Natural killer cell (primary cell): Measurements from ENCODE around the gene PIEZO1. TPM values are rescaled to one million over a fixed set of nuclear protein-coding genes. Genes with fewer than 3 reads are reported as not detected.

Source experiments
- ATAC-seq, 3 donors: fragments of 150-1000 bp in 2 of 3; fragments of 200-7000 bp in 1 of 3; cut with Tn5 transposase; 1 replicate in 1 of 3; 2 replicates in 2 of 3; pipeline ENCODE4 v1.10.0; 2021; ENCODE audit warnings: mild to moderate bottlenecking in 2 of 3, moderate library complexity in 2 of 3
- DNase-seq, 2 donors: peaks; one replicate each; pipeline versions ENCODE4 v3.0.0 to v3.0.0-alpha.2; 2013 to 2021; ENCODE audit warnings: mixed read lengths in 1 of 2
- H3K27ac ChIP-seq: one replicate; pipeline ENCODE4 v1.5.1; 2013; ENCODE audit warnings: mild to moderate bottlenecking, low read length
- H3K27me3 ChIP-seq: one replicate; pipeline ENCODE4 v1.6.1; 2013; ENCODE audit warnings: low read length; ENCODE audit not compliant: control insufficient read depth, insufficient read depth
- H3K36me3 ChIP-seq: one replicate; pipeline ENCODE4 v1.6.1; 2013; ENCODE audit warnings: low read length; ENCODE audit not compliant: control insufficient read depth, insufficient read depth
- H3K4me1 ChIP-seq: one replicate; pipeline ENCODE4 v1.6.1; 2013; ENCODE audit warnings: low read length; ENCODE audit not compliant: control insufficient read depth, insufficient read depth
- H3K4me3 ChIP-seq: one replicate; pipeline ENCODE4 v1.5.1; 2013; ENCODE audit warnings: low read length
- H3K9me3 ChIP-seq: one replicate; pipeline ENCODE4 v1.6.1; 2013; ENCODE audit warnings: low read length; ENCODE audit not compliant: control insufficient read depth, insufficient read depth
- H3K27ac Mint-ChIP-seq, 2 donors: one replicate each; pipeline ENCODE4 v1.8.0; 2022; ENCODE audit warnings: mild to moderate bottlenecking in 2 of 2, mixed read lengths in 2 of 2, moderate library complexity in 1 of 2
- H3K27me3 Mint-ChIP-seq, 2 donors: one replicate each; pipeline ENCODE4 v1.8.0; 2022; ENCODE audit warnings: low read depth in 2 of 2, mixed read lengths in 2 of 2
- H3K36me3 Mint-ChIP-seq: one replicate; pipeline ENCODE4 v1.8.0; 2022; ENCODE audit warnings: mixed read lengths
- H3K4me1 Mint-ChIP-seq, 2 donors: one replicate each; pipeline ENCODE4 v1.8.0; 2022; ENCODE audit warnings: mixed read lengths in 2 of 2
- H3K4me3 Mint-ChIP-seq: one replicate; pipeline ENCODE4 v1.8.0; 2022; ENCODE audit warnings: mild to moderate bottlenecking, moderate library complexity, mixed read lengths
- H3K9me3 Mint-ChIP-seq, 2 donors: one replicate each; pipeline ENCODE4 v1.8.0; 2022; ENCODE audit warnings: mixed read lengths in 2 of 2
- CTCF ChIP-seq: fragments of 200-600 bp; IDR thresholded peaks from one replicate; pipeline ENCODE4 v1.8.0; 2022; ENCODE audit warnings: antibody characterized with exemption
- WGBS: methylation state at CpG from one replicate; pipeline ENCODE4 v1.1.7; 2013; ENCODE audit warnings: missing lambda C conversion rate; ENCODE audit not compliant: insufficient coverage; 5-methylcytosine and 5-hydroxymethylcytosine counted together
- intact Hi-C: fragments of 100-400 bp; cut with micrococcal nuclease; formaldehyde crosslinking; loops from one replicate; pipeline ENCODE4 v1.14.2; 2022
- total RNA-seq, 4 donors: library from RNA; stranded (reverse); fragments of 120-200 nt in 1 of 4; gene quantifications; one replicate each; pipeline versions ENCODE4 v1.2.3 to v1.2.4, GENCODE V29; 2013 to 2022

The PIEZO1 gene
- total RNA-seq, 3 donors from 2014 or later (not counting 1 experiment from before 2014, with no cell fraction given), result 172 to 197 (median 183) TPM

DNA sequence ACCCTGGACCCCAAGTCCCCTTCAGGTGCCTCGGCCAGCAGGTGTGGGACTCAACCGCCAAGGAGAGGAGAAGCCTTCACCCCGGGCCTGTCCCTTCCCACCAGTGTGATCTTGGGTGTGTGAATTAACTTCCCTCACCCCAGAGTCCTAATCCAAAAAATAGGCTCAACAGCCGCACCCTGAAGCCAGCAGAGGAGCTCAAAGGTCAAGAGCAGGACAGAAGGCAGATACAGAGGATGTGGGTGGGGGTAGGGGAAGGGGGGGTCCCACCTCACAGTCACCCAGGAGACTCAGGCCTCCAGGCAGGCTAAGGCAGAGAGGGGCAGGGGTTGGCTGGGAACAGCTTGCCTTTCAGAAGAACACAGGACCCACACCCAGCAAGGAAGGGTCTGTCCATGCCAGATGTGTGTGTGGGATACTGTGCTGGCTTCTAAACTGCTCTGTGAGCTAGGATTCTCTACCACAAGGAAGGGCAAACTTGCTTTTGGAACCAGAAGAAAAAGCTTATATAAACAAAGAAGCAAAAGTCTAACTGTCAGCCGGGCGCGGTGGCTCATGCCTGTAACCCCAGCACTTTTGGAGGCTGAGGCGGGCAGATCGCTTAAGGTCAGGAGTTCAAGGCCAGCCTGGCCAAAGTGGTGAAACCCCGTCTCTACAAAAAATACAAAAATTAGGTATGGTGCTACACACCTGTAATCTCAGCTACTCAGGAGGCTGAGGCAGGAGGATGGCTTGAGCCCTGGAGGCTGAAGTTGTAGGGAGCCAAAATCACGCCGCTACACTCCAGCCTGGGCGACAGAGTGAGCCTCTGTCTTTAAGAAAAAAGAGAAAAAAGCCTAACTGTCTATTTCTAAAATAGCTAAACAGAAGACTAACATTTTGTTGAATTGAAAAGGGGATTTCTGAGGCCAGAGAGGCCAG lies 4.6 kb downstream of the PIEZO1 start:
- ATAC-seq (peak in 1 of 3 donors; percentile 5), DNase-seq (no peak)
- intact Hi-C loops, result loop anchor here (10.0 kb wide), 1 partner anchor 326 kb away; the partner anchor contains the start of gene ZFPM1
- H3K4me3 ChIP-seq, result no peak overlapping the region
- Mint-ChIP-seq H3K36me3 (no peaks in the 10 kb centered on the region), H3K27ac (peak overlapping the region; percentile 82 to 91), H3K9me3 (no peaks in the 10 kb centered on the region), H3K27me3 (no peaks in the 10 kb centered on the region), H3K4me1 (peaks cover 53 to 73% of the 10 kb centered on the region in 2 donors), H3K4me3 (peak overlapping the region; percentile 92)
- H3K27me3 ChIP-seq, result no peaks in the 10 kb centered on the region
- peak overlapping the region; percentile 78 for H3K27ac ChIP-seq
- H3K36me3 ChIP-seq, result no peaks in the 10 kb centered on the region
- H3K4me1 ChIP-seq, result peaks cover 73% of the 10 kb centered on the region
- 70% methylated on average over 8 of the region's 13 CpGs for WGBS
- H3K9me3 ChIP-seq, result no peaks in the 10 kb centered on the region
- TF ChIP-seq CTCF, result no peak

DNA sequence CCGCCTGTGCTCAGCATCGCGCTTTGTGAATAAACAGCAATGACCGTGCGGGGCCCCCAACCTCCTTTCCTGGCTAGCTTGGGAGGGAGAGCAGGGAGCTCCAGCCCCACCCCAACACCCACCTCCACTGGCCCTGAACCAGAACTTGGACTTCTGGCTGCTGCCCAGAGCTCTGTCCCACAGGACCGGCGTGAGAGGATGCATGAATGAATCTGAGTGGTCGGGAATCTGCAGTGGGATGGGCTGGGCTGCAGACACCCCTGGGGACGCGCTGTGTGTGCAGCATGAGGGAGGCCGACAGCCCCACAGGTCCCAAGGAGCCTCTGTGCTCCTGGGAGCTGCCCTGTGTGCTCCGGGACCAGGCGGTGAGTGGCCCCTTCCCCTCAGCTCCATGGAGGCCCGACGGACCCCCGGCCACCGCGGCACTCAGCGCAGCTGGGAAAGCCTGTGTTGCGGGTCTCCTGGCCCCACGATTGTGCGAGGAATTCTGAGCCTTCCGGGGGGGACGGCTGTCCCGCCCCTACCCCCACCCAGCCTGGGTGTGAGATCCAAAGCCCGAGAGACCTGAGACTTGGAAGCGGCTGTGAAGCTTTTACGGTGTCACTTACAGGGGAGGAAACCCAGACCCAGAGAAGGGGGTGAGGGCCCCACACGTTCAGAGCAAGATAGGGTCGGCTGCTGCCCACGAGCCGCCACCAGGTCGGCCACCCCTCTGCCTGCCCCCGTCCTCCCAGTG lies 5.4 kb downstream of the PIEZO1 start:
- peak overlapping the region; percentile 92 for H3K4me3 Mint-ChIP-seq
- WGBS, result 73% methylated on average over 34 of the region's 34 CpGs
- Histone ChIP-seq H3K36me3 (no peaks in the 10 kb centered on the region), H3K9me3 (no peaks in the 10 kb centered on the region), H3K27ac (peak overlapping the region; percentile 78), H3K4me1 (peaks cover 73% of the 10 kb centered on the region), H3K4me3 (no peak overlapping the region), H3K27me3 (no peaks in the 10 kb centered on the region)
- TF ChIP-seq CTCF, result no peak
- DNase-seq, result no peak
- no peaks in the 10 kb centered on the region for H3K9me3 Mint-ChIP-seq
- H3K27ac Mint-ChIP-seq, result peak overlapping the region; percentile 82 to 91
- no peaks in the 10 kb centered on the region for H3K36me3 Mint-ChIP-seq
- H3K27me3 Mint-ChIP-seq, result no peaks in the 10 kb centered on the region
- no peak for ATAC-seq
- intact Hi-C loops, result loop anchor here (10.0 kb wide), 1 partner anchor 325 kb away; the partner anchor contains the start of gene ZFPM1
- H3K4me1 Mint-ChIP-seq, result peaks cover 53 to 77% of the 10 kb centered on the region in 2 donors

DNA sequence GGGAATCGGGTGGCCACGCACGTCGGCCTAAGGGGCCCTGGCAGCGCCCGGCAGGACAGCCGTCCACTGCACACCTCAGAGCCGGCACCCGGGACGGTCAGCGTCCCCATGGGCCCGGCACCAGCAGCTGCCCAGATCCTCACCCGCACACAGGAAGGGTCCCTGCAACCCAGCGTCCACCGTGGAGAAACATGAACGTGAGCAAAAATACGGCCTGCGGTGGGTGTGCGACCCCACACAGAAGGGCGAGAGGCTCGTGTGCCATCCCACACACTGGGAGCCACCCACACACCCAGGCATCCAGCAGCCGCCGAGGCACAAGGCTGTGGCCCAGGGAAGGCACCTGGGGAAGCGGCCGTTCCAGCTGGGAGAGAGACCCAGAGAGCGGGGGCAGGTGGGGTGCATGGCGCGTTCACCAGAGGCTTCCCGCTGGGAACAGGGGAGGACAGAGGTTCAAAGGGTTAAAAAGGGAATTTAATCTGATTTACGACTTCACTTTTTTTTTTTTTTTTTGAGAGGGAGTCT lies 6.4 kb downstream of the PIEZO1 start:
- Histone ChIP-seq H3K27me3 (no peaks in the 10 kb centered on the region), H3K27ac (no peak overlapping the region), H3K9me3 (no peaks in the 10 kb centered on the region), H3K4me3 (no peak overlapping the region), H3K36me3 (no peaks in the 10 kb centered on the region), H3K4me1 (peaks cover 71% of the 10 kb centered on the region)
- intact Hi-C loops, result no loop called here
- TF ChIP-seq CTCF, result no peak
- ATAC-seq (no peak), DNase-seq (no peak)
- Mint-ChIP-seq H3K9me3 (no peaks in the 10 kb centered on the region), H3K27me3 (no peaks in the 10 kb centered on the region), H3K4me1 (peaks cover 50 to 83% of the 10 kb centered on the region in 2 donors), H3K36me3 (no peaks in the 10 kb centered on the region), H3K27ac (peak overlapping the region; percentile 63 to 69), H3K4me3 (peak overlapping the region; percentile 58)
- 86% methylated on average over 30 of the region's 30 CpGs for WGBS
